HG03457 (cell line): Measurements from ENCODE around the gene CFAP99.
"Not testable (repeated sequence)": the region's sequence is repeated elsewhere in the genome, so short reads cannot be mapped to it uniquely, and the experiment has no call there.

ENCODE experiments used
- ATAC-seq: cut with Tn5 transposase; IDR thresholded peaks from one replicate; pipeline ENCODE4 v1.9.1; 2021; ENCODE audit warnings: moderate number of reproducible peaks; ENCODE audit not compliant: unreplicated experiment

Gene CFAP99

DNA sequence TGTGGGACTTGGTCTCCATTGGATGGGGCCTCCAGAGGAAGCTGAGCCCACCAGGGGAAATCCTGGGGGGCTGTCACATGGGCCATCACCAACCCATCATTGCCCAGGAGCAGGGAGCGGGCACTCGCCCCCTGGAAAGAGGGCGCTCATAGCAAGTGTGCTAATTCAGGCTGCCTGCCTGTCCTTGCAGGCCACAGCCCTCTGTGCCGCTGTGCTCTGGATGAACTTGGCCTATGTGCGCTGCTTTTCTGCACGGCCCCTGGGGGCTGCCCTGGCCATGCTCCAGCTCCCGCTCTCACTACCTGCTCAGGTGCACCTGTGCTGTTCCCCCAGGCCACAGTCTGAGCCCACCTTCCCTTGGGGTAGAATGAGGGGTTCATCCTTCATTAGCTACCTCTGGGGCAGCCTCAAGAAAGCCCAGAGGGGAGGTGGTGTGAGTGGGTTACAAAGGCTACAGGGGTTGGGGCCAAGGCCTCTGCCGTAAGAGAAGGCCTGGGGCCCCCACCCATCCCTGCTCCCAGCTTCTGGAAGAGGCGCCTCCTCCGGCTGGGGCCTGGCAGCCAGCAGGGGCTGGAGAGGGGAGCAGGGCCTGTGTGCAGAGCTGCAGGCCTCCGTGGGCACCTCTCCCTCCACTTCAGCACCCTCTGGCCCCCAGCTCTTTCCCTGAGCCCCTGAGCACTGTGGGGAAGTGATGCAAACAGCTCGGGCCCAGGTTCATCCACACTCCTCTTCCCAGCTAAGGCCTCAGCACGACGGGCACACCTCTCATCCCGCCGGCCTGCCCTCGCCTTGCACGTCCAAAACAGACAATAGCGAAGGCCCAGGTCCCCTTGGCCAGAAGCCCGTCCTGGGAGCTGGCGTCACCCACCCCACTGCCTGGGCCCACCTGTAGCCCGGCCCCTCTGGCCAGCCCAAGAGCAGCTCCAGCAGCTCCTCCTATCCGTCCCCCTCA lies 8.9 kb downstream of the CFAP99 start:
- no peak for ATAC-seq

DNA sequence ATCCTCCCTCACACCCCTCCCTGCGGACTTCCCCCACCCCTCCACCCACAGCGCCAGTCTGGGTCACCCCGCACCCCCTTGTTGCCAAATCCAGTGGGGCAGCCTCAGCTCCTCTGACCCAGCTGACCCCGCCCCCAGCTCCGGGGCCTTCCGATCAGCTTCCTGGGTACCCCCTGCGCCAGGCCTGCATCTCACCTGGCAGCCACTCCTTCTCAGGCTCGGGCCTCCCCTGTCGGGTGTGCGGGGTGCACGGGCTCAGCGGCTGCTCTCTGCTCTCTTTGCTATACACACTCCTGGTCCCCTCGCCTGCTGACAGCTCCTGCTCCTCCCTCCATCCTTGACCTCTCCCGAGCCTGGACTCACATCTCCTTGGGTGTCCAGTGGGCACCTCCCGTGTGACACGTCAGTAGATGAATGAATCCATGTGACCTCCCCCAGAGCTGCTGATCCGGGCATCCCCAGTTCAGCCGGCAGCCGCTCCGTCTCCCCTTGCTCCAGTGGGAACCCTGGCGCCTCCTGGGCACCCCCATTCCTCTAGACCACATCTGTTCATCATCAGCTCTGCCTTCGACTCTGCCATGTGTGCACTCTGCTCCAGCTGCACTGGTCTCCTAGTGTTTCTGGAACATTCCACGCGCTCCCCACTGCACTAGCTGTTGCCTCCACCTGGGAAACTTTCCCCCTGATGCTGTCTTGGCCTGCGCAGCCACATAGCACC lies 9.9 kb downstream of the CFAP99 start:
- ATAC-seq = no peak

DNA sequence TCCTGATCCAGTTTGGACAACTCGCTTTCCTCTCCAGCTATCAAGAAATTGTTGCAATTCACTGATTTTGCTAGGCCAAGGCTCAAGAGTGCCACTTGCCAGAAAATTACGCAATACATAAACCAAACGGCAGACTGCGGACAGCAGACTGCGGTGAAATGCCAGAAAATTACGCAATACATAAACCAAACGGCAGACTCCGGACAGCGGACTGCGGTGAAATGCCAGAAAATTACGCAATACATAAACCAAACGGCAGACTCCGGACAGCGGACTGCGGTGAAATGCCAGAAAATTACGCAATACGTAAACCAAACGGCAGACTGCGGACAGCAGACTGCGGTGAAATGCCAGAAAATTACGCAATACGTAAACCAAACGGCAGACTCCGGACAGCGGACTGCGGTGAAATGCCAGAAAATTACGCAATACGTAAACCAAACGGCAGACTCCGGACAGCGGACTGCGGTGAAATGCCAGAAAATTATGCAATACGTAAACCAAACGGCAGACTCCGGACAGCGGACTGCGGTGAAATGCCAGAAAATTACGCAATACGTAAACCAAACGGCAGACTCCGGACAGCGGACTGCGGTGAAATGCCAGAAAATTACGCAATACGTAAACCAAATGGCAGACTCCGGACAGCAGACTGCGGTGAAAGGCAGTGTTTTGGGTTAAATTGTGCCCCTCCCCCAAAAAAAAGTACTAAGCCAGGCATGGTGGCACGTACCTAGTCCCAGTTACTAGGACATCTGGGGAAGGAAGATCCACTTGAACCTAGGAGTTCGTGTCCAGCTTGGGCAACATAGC lies 11.4 kb downstream of the CFAP99 start:
- ATAC-seq = not testable (repeated sequence)

DNA sequence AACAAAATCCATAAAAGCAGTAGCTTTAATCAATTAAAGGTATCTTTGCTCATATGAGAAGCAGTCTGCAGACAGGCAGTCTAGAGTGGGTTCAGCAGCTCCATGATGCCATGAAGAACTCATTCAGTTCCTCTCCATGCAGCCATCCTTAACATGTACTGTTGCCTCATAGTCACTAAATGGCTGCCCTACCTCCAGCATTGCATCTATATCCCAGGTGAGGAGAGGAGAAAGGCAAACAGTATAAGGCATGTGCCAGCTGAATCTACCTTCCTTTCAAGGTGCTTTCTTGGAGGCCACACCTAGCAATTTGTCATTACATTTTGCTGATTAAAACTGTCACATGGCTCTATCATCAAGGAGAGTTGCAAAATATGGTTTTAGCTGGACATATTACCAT lies 13.2 kb downstream of the CFAP99 start:
- no peak for ATAC-seq

DNA sequence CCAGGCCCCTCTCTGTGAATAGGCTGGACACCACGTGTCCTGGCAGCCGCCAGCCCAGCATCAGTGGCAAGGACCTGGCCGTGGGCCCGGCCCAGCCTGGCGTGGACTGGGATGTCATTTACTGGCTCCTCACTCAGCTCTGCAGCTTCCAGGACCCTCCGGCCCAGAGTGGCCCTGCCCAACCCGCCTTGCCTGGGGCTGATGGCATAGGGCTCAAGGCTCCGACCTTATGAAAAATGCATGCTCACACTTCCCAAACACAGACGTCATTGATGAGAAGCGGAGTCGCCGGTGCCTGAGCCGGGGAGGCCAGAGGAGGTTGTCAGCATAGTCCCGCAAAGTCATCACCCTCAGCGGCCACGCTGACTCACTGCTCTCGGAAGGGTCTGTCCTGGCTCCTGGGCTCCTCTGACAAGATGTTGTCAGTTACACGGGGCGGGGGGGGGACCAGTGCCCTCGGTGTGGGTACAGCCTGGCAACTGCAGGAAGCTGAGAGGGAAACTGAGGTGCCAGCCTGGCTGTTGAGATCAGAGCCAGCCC lies 14.3 kb downstream of the CFAP99 start:
- ATAC-seq = no peak

DNA sequence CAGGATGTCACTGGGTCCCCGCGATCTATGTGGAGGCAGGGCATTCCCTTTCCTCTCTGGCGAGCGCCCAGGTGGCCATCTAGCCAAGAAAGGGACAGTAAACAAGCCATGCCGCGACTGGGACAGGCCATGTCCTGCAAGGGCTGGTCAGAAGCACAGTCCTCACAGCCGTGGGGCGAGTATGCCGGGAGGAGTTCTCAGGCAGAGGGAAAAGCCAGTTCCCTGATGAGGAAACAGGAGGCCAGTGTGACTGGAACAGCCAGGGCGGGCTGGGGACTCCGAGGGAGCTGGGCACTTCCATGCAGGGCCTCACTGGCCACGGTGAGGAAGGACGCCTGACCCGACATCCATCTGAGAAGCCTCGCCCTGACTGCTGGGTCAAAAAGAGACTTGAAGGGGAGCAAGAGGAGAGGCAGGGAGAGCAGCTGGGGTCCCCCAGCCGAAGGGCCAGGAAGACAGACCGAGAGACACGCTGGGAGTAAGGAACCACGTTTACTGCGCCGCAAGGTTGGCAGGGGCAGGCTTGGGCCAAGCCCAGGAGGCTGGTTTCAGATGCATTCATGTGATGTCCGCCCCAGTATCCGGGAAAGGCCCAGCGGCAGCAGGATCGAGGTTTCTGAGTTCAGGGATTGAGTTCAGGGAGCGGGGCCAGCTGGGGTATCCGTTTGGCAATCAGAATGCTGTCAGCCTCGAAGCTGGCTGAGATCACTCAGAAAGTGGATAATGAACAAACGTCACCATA lies 15.0 kb downstream of the CFAP99 start:
- ATAC-seq = no peak

DNA sequence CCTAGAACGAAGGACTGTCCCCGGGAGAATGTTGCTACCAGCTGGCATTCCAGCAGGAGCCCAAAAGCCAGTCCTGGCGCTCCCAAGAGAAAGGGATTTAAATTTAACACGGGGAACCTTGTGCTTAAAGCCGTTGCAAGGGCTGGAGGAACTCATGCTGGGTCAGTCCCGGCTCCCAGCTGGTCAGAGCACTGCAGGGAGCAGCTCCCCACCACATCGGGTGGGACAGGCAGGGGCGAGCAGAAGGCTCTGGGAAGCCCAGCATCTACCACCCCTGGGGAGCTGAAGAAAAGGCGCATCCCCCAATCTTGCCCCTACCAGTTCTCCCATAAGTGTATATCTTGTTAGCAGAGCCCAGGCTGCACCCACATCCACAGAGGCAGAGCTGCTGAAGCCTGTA lies 15.7 kb downstream of the CFAP99 start:
- ATAC-seq = no peak

DNA sequence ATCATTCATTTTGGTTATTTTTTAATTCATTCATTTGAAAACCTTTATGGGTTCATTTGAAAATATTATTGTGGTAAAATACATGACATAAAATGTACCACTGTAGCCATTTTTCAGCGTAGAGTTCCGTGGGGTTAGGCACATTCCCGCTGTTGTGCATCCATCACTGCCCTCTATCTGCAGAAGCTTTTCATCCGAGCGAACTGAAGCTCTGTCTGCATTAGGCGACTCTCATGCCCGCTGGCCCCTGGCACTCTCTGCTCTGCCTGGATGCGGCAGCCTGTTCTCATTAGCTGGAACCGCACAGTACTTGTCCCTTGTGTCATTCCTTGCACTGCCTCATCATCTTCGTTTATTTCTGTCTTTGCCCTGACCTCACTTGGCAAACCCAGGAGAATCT lies 17.5 kb downstream of the CFAP99 start:
- no peak for ATAC-seq

DNA sequence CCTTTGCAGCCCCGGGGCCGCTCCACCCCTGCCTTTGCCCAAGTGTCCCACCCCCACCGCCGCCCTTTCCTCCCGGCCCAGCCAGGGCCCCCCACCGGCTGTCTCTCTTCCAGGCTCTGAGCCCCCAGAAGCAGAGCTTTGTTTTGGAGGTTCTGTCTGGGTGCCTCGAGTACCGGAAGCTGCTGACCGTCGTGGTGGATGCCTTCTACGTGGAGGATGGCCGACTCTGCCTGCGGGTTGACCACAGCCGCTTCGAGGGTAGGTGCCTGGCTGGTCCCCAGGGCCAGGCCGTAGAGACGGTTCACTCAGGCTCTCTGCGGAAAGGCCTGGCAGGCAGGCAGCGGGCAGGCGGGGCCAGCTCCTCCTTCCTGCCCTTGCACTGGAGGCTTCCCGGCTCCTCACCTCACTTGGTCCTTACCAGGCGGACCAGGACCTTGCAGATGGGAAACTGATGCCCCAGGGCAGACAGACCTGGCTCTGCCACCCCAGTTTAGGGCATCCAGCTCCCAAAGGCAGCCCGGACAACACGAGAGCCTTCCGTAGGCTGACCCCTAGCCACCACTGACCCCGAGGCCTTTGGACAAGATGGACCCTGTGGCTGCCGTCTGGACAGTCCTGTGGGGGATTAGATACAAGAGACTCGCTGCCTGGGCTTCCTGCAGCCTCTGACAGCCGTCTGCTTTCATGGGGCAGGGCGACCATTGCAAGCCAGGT lies 18.2 kb downstream of the CFAP99 start:
- ATAC-seq = no peak

DNA sequence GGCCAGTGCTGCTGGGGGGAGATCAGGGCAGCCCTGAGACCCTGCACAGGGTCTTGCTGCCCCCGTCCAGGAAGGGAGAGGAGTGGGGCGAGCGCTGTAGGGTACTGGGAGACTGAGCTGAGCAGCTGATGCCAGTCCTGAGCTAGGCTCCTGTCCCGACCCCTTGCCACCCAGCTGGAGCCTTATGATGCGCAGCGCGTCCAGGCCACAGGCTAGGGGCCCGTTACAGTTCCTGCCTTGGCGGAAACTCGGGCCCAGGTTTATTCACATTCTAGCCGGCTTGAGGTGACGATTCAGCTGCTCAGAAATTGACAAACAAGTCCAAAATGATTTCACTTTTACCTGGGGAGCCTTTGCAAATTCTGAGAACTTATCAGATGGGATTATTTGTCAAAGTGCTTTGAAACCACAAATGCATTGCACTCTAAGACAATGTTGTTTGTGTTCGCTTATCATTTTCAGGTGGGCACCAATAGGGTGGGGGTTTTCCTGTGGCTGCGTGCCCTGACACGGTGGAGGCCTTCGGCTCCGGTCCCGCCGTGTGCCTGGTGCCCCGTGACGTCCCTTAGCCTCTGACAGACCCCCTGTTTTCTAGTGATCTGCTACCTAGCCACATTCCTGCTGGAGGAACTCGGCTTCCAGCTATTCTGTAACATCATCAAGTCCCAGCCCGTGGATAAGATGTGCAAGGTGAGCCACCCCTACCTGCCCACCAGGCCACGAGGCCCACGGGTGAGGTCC lies 18.9 kb downstream of the CFAP99 start:
- ATAC-seq = no peak

DNA sequence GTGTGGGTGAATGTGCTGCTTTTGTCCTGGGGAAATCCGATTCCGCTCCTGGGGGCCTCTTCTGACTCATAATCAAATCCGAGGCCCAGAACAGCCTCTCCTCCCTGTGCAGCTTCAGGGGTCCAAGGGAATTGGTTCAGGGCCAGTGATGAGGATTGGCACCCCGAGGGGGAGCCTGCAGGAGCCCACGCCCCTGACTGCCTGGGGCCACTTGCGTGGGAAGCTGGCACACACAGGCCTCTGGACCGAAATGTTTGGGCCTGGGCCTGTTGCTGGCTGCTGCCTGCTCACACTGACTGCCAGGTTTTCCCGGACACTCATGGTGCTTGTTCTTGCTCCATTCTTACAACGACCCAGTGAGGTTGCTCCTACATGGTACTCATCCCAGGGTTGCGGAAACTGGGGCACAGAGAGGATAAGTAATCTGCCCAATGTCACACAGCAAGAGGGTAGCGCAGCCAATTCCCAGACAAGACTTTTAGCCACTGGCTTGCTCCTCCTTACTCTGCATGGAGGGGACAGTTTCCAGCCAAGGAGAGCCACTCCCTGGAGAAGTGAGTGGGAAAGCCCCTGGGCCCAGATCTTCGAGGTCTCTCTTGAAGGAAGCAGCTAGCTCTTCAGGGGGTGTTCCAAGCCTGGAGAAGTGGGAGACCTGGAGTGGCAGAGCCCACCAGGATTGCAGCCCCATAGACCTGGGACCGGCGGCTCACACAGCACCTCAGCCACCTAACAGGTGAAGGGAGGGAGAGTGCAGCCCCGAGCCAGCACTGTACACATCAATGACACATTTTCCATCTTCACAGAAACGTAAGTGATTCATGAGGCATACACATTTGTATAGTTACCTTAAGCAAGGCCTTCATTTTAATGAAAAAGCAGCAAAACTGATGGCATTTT lies 20.3 kb downstream of the CFAP99 start:
- ATAC-seq = no peak

DNA sequence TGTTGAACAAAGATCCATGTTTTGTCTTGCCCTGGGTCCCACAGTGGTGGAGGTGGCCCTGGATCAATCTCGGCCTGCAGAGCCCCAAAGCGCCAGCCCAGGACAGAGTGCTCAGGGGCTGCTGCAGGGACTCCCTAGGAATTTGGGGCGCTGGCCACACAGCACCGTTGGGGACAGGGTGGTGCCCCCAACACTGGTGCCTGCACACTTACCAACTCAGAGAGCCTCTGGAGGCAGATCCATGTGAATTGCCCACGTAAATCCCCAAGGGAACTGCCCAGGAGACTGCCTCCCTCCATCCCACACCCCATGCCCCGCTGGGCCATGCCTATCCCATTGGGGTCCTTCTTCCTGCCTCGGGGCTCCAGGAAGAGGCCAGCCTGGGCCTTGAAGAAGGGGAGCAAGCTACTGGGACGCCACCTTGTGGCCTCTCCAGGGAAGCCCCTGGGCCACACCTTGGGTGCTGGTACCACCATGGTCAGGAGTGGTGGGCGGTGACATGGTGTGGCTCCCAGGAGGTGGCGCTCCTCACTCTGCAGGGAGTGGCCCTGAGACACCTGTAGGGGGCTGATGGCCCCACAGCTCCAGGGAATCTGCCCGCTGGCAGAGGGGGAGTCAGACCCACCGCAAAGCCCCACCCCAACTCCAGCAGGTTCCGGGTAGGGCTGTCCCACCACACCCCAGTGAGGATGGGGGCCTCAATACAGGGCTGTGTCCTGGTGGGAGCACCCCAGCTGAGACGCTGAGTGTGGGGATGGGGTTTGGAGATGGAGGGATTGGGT lies 22.8 kb downstream of the CFAP99 start:
- ATAC-seq = no peak

DNA sequence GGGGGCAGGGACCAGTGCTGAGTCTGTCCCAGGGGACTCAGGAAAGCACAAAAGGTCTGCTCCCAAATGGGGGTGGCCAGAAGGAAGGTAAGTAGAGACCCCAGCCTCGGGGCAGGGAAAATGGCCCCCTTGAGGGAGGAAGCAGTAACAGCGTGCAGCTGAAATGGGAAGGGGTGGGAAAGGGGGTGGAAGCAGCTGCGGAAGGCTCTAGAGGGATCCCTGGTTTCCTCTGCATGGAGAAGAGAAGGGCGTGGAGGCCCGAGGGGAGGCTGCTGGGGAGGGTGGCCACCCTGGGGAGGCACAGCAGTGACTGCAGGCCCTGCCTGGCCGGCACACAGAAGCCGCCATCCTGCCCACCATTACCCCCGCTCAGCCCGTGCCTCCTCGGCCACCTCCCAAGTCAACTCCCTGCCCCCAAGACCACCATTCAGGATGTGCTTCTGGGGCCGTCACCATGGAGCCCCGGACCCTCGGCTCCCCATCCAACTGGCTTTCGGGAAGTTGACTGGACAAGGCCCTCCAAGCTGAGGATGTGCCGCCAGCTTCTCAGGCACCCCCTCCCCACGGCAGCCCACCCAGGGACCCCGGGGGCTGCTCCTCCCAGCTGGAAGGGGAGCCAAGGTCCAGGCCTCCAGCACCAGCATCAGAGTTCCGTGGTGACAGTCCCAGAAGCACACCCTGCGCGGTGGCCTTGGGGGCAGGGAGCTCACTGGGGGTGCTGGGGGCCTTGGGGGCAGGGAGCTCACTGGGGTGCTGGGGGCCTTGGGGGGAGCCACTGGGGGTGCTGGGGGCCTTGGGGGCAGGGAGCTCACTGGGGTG lies 23.6 kb downstream of the CFAP99 start:
- ATAC-seq = no peak

DNA sequence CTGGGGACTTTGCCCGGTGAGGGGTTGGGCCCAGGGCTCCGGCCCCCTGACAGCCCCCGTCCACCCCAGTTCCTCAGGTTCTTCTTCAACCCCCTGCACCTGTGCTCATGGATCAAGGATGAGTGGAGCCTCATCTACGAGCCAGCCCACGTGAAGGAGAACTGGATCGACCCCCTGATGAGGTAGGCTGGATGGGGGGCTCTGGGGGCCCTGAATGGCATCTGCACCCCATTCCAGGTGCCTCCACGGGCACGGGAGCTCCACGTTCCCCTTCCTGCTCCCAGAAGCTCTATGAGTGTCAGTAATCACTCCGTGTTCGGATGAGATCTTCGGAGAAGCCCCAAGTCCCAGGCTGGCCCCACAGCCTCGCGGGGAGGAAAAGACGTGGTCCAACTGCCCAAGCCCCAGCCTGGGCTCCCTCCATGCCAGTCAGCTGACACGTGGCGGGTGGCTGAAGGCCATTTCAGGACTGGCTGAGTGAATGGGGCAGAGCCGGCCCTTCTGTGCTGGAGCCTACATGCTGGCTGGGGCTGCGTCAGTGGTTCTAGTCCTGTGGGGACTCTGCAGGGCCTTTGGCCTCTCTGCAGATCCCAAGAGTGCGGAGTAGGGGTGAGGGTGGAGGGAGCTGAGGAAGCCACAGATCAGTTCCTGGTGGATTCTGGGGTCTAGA lies 24.4 kb downstream of the CFAP99 start:
- ATAC-seq = no peak

DNA sequence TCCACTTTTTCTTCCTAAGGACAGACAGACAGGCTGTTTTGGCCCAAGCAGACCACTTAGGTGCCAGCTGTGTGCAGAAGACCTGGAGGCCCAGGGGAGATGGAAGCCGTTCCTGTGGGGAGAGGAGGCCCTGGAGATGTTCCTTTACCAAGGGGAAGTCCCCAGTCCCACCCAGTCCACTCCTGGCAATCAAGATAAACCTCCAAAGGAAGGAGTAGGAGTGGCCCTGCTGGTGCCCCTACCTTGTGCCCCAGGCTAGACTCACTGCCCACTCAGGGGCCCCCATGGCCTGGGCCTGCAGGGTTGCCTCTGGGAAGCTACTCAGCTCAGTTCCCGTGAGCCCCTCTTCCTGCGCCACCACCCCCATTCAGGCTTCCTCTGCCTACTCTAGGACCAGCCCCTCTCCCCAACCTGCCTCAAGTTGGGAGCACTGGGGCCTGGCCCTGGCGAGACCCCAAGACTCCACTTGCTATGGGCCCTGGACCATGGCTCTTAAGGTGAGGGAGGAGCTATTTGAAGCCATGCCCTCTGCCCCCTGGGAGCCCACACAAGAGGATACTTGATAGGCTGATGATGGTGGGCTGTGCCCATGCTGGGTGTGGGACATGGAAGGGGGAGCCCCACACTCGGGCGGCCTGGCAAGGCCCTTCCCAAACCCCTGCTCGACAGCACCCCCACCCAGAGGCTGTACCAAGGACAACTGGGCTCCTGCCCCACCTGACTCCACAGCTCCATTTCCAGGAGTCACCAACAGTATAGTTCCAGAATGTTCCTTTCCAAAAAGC lies 25.4 kb downstream of the CFAP99 start:
- ATAC-seq = no peak
